Iris pigment epithelial cell (primary cell): ENCODE results near the gene SULF2.

Experiments used
- DNase-seq: peaks from one replicate; pipeline ENCODE4 v3.0.0-alpha.2; 2011; ENCODE audit warnings: low read depth

The SULF2 gene

GRCh38 chr20:47668313-47669151 is 116.7 kb downstream of the SULF2 start:
- no peak for DNase-seq

GRCh38 chr20:47667531-47668312 is 117.6 kb downstream of the SULF2 start:
- no peak for DNase-seq

- no peak for DNase-seq
Measured at GRCh38 chr20:47667086-47667485, 118.2 kb downstream of the SULF2 start.

- DNase-seq: no peak
Measured at GRCh38 chr20:47666304-47666703, 119.0 kb downstream of the SULF2 start.

GRCh38 chr20:47665221-47665991 is 119.9 kb downstream of the SULF2 start:
- DNase-seq: no peak

- no peak for DNase-seq
Measured at GRCh38 chr20:47664744-47665143, 120.5 kb downstream of the SULF2 start.

- no peak for DNase-seq
Measured at GRCh38 chr20:47664068-47664437, 121.2 kb downstream of the SULF2 start.

- peak; percentile 68 for DNase-seq
Measured at GRCh38 chr20:47663354-47664067, 121.8 kb downstream of the SULF2 start.

- DNase-seq: no peak
Measured at GRCh38 chr20:47662483-47663353, 122.6 kb downstream of the SULF2 start.

GRCh38 chr20:47661714-47662113 is 123.6 kb downstream of the SULF2 start:
- no peak for DNase-seq

GRCh38 chr20:47660983-47661700 is 124.1 kb downstream of the SULF2 start:
- DNase-seq: no peak

GRCh38 chr20:47660602-47660905 is 124.7 kb downstream of the SULF2 start:
- no peak for DNase-seq

- peak; percentile 34 for DNase-seq
Measured at GRCh38 chr20:47659904-47660601, 125.2 kb downstream of the SULF2 start.

- DNase-seq: no peak
Measured at GRCh38 chr20:47656318-47656717, 129.0 kb downstream of the SULF2 start.

- no peak for DNase-seq
Measured at GRCh38 chr20:47655635-47656034, 129.6 kb downstream of the SULF2 start.

GRCh38 chr20:47654370-47654769 is 130.9 kb downstream of the SULF2 start:
- DNase-seq: no peak

GRCh38 chr20:47653869-47654268 is 131.4 kb downstream of the SULF2 start:
- DNase-seq: no peak

GRCh38 chr20:47652794-47653193 is 132.5 kb downstream of the SULF2 start:
- DNase-seq: no peak

GRCh38 chr20:47652301-47652700 is 133.0 kb downstream of the SULF2 start:
- DNase-seq: no peak

- DNase-seq: no peak
Measured at GRCh38 chr20:47648943-47649342, 136.3 kb downstream of the SULF2 start.
